GM19023 (cell line): ENCODE data around the gene GPATCH4.
"Not testable (repeated sequence)": the region's sequence is repeated elsewhere in the genome, so short reads cannot be mapped to it uniquely, and the experiment has no call there.

Experiments
- ATAC-seq: cut with Tn5 transposase; IDR thresholded peaks from one replicate; pipeline ENCODE4 v1.9.1; 2021; ENCODE audit warnings: mild to moderate bottlenecking, moderate library complexity; ENCODE audit not compliant: unreplicated experiment

The GPATCH4 gene

GRCh38 chr1:156598731-156599432 is 2.4 kb downstream of the GPATCH4 start:
- ATAC-seq: no peak

GRCh38 chr1:156598125-156598524 is 3.2 kb downstream of the GPATCH4 start:
- no peak for ATAC-seq

GRCh38 chr1:156596426-156596825 is 4.9 kb downstream of the GPATCH4 start:
- no peak for ATAC-seq

- ATAC-seq: no peak
Measured at GRCh38 chr1:156595016-156595415, 6.3 kb downstream of the GPATCH4 start.

- no peak for ATAC-seq
Measured at GRCh38 chr1:156594190-156594589, 7.1 kb downstream of the GPATCH4 start.

- no peak for ATAC-seq
Measured at GRCh38 chr1:156593661-156593989, 7.7 kb downstream of the GPATCH4 start.

GRCh38 chr1:156592910-156593660 is 8.2 kb downstream of the GPATCH4 start:
- no peak for ATAC-seq

- no peak for ATAC-seq
Measured at GRCh38 chr1:156592158-156592909, 8.9 kb downstream of the GPATCH4 start.

GRCh38 chr1:156591432-156592157 is 9.7 kb downstream of the GPATCH4 start, which contains the start of gene NAXE:
Gene NAXE, plus strand, starts transcription at chr1:156591776. Its CDS starts 29 bp downstream, at chr1:156591805.
- ATAC-seq: peak; percentile 96

- no peak for ATAC-seq
Measured at GRCh38 chr1:156591181-156591431, 10.2 kb downstream of the GPATCH4 start.

GRCh38 chr1:156590326-156591180 is 10.7 kb downstream of the GPATCH4 start:
- ATAC-seq: no peak

GRCh38 chr1:156589546-156589945 is 11.7 kb downstream of the GPATCH4 start:
- no peak for ATAC-seq

GRCh38 chr1:156587927-156588326 is 13.4 kb downstream of the GPATCH4 start:
- ATAC-seq: not testable (repeated sequence)

- ATAC-seq: no peak
Measured at GRCh38 chr1:156586892-156587477, 14.3 kb downstream of the GPATCH4 start.

GRCh38 chr1:156586323-156586722 is 15.0 kb downstream of the GPATCH4 start:
- ATAC-seq: no peak

- no peak for ATAC-seq
Measured at GRCh38 chr1:156584813-156585212, 16.5 kb downstream of the GPATCH4 start.

GRCh38 chr1:156583821-156584622 is 17.3 kb downstream of the GPATCH4 start:
- ATAC-seq: no peak

- no peak for ATAC-seq
Measured at GRCh38 chr1:156582388-156583017, 18.8 kb downstream of the GPATCH4 start.
